ENCODE results near the gene NIPA2.

NIPA2 gene

DNA sequence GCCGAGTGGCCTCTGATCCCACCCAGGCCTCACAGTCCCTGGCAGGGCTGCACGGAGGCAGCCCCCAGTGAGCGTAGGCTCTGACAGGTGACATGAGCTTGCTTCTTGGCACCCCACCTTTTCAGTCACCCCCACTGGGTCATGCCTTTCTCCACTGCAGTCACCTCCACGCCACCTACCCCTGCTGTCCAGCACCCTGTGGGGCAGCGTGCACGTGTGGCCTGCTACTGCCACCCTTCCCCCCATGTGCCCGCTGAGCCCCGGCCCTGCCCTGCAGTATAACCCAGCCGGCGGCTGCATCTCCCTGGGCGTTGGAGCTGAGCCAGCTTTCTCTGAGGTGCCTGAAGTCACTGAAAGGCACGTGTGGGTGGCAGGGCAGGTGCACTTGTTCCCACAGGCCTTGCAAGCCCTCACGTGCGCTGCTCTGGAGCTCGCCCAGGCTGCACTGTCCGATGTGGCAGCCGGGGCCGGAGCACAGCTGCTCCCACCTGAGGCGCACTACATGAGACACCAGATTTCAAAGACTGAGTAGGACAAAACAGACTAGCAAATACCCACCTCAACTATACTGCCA is 65.6 kb downstream of the NIPA2 start:
- DNase-seq, result no peak

DNA sequence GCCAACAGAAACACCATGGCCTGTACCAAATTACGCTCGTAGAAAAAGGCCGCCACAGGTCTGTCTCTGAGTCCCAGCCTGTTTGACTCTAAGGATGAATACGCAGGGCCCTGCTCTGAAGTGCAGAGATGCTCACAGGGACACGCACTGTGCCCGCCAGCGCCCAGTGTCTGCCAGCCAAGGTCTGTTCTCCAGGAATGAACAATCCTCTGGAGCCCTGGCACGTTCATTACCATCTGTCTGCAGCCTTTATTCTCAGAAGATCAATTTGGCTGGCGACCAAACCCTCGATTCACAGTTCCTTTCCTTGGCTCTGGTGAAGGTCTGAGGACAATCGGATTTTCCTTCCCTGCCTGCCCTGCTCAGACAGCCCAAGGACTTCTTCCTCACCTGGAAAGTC is 66.3 kb downstream of the NIPA2 start:
- no peak for DNase-seq

DNA sequence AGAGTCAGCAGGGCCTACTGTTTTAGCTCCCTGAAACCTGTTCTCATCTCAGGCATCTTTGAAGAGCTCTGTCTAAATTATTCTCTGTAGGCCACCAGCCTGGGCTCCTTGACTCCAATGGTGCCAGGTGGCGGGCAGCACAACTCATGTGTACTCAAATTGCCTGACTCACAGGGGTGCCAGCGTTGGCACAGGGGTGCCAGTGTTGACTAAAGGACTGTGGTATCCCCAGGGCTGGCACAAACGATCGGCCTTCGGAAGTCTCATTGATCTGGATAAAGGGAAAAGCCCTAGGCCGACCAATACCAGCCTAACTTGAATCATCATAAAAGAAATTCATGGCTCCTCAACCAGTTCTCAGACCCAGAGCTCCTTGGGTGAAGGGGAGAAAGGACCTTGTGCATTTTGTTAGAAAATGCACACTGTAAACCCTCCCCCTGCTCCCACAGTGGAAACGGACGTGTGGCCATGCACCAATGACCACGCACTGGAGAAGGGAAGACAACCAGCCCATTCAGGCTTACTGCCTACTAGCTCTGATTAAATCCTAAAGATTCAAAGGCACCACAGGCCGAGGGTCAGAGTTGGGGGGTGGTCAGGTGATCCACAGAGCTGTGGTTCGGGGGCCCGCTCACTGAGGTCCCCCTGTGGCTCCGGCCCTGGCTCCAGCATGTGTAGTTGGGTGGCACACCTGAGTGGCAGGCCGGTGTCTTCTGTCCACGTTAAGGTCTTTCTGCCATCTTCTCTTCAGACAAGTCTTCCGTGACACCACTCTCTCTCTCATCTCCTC is 68.9 kb downstream of the NIPA2 start:
- no peak for DNase-seq

DNA sequence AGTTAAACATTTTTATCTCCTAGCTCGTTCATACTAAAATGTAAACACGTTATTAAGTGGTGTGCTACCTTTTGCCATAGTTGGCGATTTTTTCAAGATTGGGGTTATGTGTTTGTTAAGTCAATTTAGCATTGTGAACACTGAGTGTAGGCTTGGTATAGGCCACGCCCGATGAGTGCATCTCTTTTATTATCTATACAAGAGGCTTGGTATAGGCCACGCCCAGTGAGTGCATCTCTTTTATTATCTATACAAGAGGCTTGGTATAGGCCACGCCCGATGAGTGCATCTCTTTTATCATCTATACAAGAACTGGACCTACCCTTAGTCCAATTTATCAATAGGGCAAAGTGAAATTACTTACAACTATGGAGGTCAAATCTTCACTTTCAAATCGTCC is 70.4 kb downstream of the NIPA2 start:
- no peak for DNase-seq

DNA sequence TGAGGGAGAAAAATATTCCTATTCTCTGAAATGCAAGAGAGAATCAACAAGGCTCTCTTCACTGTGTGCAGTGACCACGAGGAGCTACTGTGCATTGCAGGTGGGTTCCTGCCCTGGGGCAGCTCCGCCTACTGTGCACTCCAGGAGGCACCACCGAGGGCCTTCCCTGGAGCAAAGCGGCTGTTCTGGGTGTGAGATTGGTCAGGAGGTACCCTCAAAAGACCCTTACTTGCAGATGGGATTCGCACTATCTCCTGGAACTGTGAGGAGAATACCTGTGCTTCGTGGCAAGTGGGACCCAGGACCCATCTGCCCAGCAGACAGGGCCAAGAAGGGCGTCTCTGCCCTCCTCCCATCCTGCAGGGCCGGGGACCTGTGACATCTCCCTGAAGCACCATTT is 72.8 kb downstream of the NIPA2 start:
- DNase-seq, result no peak

DNA sequence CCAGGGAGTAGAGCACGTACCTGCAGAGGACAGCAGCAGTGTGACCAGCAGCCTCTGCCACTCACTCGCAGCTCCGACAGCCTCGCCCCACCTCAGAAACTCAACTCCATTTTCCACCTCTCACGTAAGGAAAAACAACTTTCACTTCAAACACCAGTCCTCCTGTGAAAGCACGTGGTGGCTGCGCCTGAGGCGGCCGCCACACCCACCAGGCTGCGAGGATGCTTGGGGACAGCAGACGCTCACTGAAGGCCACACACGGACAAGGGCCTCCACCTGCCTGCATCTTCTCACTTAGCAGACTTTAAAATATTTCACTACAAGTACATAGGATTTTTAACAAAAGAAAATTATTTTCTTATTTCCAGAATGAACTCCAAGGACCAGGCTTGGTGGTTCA is 73.8 kb downstream of the NIPA2 start:
- no peak for DNase-seq

DNA sequence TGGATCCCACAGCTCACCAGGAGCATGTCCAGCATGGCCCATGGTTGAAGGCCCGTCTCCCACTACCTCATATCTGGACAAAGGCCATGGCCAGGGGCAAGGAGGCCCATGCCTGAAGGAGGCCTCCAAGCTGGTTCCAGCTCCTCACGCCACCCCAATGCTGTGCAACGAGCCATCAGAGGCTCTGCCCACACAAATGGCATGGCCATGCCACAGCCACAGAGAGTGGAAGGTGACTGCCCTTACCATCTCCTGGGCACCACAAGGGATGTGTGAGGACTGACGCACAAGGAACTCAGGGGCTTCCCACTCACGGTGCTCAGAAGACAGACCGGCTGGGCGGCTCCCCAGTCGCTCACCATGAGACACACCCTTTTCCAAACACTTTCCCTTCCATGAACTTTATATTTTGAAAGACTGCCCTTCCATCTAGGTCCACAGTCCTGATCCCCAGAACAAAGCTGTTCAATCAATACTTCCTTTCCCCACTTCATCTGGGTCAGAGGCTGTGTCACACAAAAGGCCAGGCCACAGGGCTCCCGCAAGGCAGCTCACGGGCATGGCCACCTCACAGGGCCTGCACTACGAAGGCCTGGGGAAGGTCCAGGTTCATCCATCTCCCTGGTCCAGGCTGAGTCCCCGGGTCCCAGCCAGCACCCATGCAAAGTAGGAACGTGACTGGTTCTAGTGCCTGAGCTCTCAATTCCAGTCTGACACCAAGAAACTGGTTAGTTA is 75.3 kb downstream of the NIPA2 start:
- DNase-seq, result no peak

DNA sequence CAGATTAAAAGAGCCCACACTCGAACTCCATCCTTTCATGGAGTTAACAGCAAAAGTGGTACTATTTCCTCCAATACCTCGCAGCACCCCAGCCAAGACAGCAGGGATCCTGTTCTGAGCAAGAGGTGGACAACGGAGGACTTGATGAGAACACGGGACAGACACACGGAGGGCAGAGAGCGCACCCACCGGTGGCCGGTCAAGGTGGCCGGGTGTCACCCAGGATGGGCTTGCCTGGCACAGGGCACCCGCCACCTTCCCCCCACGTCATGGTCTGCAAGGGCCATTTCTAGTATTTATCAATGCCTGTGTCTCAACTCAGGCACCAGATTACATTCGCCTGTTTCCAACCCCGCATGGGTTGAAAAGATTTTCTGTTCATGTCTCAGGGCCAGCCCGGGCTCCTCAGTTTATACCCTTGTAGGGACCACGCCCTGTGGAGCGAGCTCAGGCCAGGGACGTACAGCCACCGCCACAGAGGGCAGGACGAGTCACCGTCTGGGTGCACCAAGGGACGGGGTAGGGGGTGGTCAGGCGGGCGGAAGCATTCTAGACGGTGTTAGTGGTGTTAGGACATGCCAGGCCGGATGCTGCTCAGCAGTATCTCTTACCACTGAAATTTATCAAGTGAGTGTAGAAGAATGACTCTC is 77.5 kb downstream of the NIPA2 start:
- no peak for DNase-seq

DNA sequence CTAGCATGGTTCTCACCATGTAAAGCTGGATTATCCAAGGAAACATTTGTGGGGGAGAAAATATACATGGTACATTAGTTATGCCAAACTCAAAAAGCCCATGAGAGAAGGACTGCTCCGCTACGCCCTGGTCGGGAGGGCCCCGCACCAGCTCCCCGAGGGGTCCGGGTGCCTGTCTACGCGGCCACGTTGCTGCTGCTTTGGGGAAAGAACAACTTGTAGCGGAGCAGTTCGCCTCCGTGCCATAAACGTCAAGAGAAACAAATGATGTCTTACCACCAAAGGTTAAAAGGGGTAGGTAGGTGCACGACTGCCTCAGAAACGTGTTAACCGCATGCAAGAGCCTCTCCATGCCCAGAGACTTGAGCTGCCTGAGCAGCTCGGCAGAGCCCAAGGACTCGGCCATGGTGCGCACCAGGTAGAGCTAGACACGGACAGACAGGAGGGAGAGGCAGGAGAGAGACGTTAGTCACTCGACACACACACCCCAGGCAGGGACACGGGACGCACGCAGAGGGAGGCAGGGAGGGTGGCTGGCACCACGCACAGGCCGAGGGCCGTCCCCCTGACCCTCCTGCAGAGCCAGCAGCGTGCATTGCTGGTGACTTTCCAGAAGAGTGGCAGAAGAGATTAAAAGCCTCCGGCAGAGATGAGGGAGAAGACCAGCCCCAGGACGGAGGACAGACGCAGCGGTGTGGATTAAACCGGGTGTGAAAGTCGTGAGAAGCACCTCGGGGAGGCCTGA is 78.3 kb downstream of the NIPA2 start:
- no peak for DNase-seq

DNA sequence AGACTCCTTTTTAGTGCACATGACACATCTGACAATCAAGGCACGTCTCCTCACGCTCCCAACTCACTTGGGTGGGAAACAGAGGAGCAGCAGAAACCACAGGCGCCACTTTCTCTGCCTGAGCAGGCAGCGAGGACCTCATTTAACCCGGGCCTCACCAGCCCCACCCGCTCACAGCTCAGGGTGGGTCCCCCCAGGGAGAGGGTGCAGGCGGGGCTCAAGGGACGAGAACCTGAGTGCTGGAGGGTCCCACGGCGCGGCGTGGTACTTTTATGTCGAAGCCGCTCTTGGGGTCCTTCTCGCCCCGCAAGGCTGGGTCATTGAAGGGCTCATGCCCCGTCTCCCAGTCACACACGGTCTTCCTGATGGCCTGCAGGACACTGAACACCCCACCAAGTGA is 79.1 kb downstream of the NIPA2 start:
- no peak for DNase-seq
